Measurements from ENCODE around the gene PPP4C.
A peak's percentile ranks its signal among the peaks of the same experiment; 100 is the strongest.
"Not testable (repeated sequence)": the region's sequence is repeated elsewhere in the genome, so short reads cannot be mapped to it uniquely, and the experiment has no call there.

Gene PPP4C

GRCh38 chr16:30075503-30076275 is at the start of gene PPP4C:
PPP4C (plus strand) TSS chr16:30075994; CDS start chr16:30076378, 384 bp downstream.
- peak; percentile 97 for DNase-seq (ENCODE audit: low spot score)

GRCh38 chr16:30026449-30026848 is 49.3 kb upstream of the PPP4C start:
- DNase-seq (ENCODE audit: low spot score) = no peak

- no peak for DNase-seq (ENCODE audit: low spot score)
Observed at GRCh38 chr16:30027588-30028437, 48.0 kb upstream of the PPP4C start.

GRCh38 chr16:30028438-30029076 is 47.2 kb upstream of the PPP4C start:
- no peak for DNase-seq (ENCODE audit: low spot score)

GRCh38 chr16:30030011-30030685 is 45.6 kb upstream of the PPP4C start:
- no peak for DNase-seq (ENCODE audit: low spot score)

GRCh38 chr16:30030841-30031413 is 44.9 kb upstream of the PPP4C start, which contains the start of gene TLCD3B:
TLCD3B (minus strand) TSS chr16:30031271; CDS start chr16:30030527, 744 bp downstream.
- DNase-seq (ENCODE audit: low spot score) = no peak

GRCh38 chr16:30031477-30031918 is 44.3 kb upstream of the PPP4C start:
- DNase-seq (ENCODE audit: low spot score) = no peak

GRCh38 chr16:30032083-30032819 is 43.5 kb upstream of the PPP4C start:
- DNase-seq (ENCODE audit: low spot score) = peak; percentile 74

- DNase-seq (ENCODE audit: low spot score) = no peak
Observed at GRCh38 chr16:30033270-30033669, 42.5 kb upstream of the PPP4C start.

GRCh38 chr16:30040221-30040620 is 35.6 kb upstream of the PPP4C start:
- no peak for DNase-seq (ENCODE audit: low spot score)

GRCh38 chr16:30040690-30041089 is 35.1 kb upstream of the PPP4C start:
- DNase-seq (ENCODE audit: low spot score) = not testable (repeated sequence)

GRCh38 chr16:30041841-30042240 is 34.0 kb upstream of the PPP4C start:
- DNase-seq (ENCODE audit: low spot score) = no peak

GRCh38 chr16:30046178-30046577 is 29.6 kb upstream of the PPP4C start:
- DNase-seq (ENCODE audit: low spot score) = no peak

- DNase-seq (ENCODE audit: low spot score) = no peak
Observed at GRCh38 chr16:30046588-30046987, 29.2 kb upstream of the PPP4C start.

- DNase-seq (ENCODE audit: low spot score) = no peak
Observed at GRCh38 chr16:30049871-30050270, 25.9 kb upstream of the PPP4C start.

- DNase-seq (ENCODE audit: low spot score) = peak; percentile 80
Observed at GRCh38 chr16:30051518-30051917, 24.3 kb upstream of the PPP4C start.

- DNase-seq (ENCODE audit: low spot score) = peak; percentile 97
Observed at GRCh38 chr16:30052671-30053372, 23.0 kb upstream of the PPP4C start.

GRCh38 chr16:30053376-30054015 is 22.3 kb upstream of the PPP4C start:
- DNase-seq (ENCODE audit: low spot score) = peak; percentile 86

- no peak for DNase-seq (ENCODE audit: low spot score)
Observed at GRCh38 chr16:30054451-30054850, 21.3 kb upstream of the PPP4C start.
